MM.1S (cell line): ENCODE data around the gene GAK.

Experiments used
- CTCF ChIP-seq: fragments of 300-600 bp; sonication (generic); IDR thresholded peaks from 2 replicates; pipeline ENCODE4 v1.5.1; 2016; ENCODE audit warnings: antibody characterized with exemption, low read length, mixed read lengths
- EZH2 ChIP-seq: fragments of 300-600 bp; sonication (generic); optimal IDR thresholded peaks from 2 replicates; pipeline ENCODE3; 2017; ENCODE audit warnings: low read depth, mild to moderate bottlenecking, antibody characterized with exemption, low read length, mixed read lengths

- no peak for TF ChIP-seq EZH2
- TF ChIP-seq CTCF: no peak
These were observed 117.7 kb downstream of the GAK start for GRCh38 chr4:814312-814850.
